HL-60/S4 treated with retinoic acid at 250 ng/mL for 4 days and 3 days (cell line): ENCODE results near the gene CDH4.

Experiments used
- in situ Hi-C: fragments of 300-500 bp; cut with MboI; formaldehyde crosslinking; loops from 2 replicates; pipeline ENCODE4 v1.7.0; 2022; ENCODE audit warnings: low sequenced_read_pairs

Gene CDH4

GRCh38 chr20:61251529-61252393 is at the start of gene CDH4:
CDH4 (plus strand) TSS chr20:61252261.
- in situ Hi-C loops, result loop anchor here (25.0 kb wide), 1 partner anchor 1289 kb away; the partner anchor contains the start of gene CDH26

- in situ Hi-C loops, result no loop called here
Observed at GRCh38 chr20:61203320-61203719, 48.7 kb upstream of the CDH4 start.

- in situ Hi-C loops, result no loop called here
Observed at GRCh38 chr20:61204206-61204605, 47.9 kb upstream of the CDH4 start.

GRCh38 chr20:61205769-61206168 is 46.3 kb upstream of the CDH4 start:
- in situ Hi-C loops, result no loop called here

GRCh38 chr20:61210862-61211261 is 41.2 kb upstream of the CDH4 start:
- in situ Hi-C loops, result no loop called here

- in situ Hi-C loops, result no loop called here
Observed at GRCh38 chr20:61217848-61218247, 34.2 kb upstream of the CDH4 start.

GRCh38 chr20:61219021-61219431 is 33.0 kb upstream of the CDH4 start:
- in situ Hi-C loops, result no loop called here

GRCh38 chr20:61220131-61220530 is 31.9 kb upstream of the CDH4 start:
- in situ Hi-C loops, result no loop called here

GRCh38 chr20:61220626-61221325 is 31.3 kb upstream of the CDH4 start:
- in situ Hi-C loops, result no loop called here

GRCh38 chr20:61222699-61223098 is 29.4 kb upstream of the CDH4 start:
- in situ Hi-C loops, result no loop called here

- in situ Hi-C loops, result no loop called here
Observed at GRCh38 chr20:61223121-61223520, 28.9 kb upstream of the CDH4 start.

- in situ Hi-C loops, result no loop called here
Observed at GRCh38 chr20:61230166-61230565, 21.9 kb upstream of the CDH4 start.

GRCh38 chr20:61233590-61233989 is 18.5 kb upstream of the CDH4 start:
- in situ Hi-C loops, result no loop called here

GRCh38 chr20:61234224-61234890 is 17.7 kb upstream of the CDH4 start:
- in situ Hi-C loops, result no loop called here

- in situ Hi-C loops, result no loop called here
Observed at GRCh38 chr20:61236713-61237112, 15.3 kb upstream of the CDH4 start.

- in situ Hi-C loops, result no loop called here
Observed at GRCh38 chr20:61238813-61239212, 13.2 kb upstream of the CDH4 start.

- in situ Hi-C loops, result no loop called here
Observed at GRCh38 chr20:61240814-61241213, 11.2 kb upstream of the CDH4 start.

- in situ Hi-C loops, result no loop called here
Observed at GRCh38 chr20:61244213-61244612, 7.8 kb upstream of the CDH4 start.

GRCh38 chr20:61246269-61246668 is 5.8 kb upstream of the CDH4 start:
- in situ Hi-C loops, result no loop called here

GRCh38 chr20:61249626-61250025 is 2.4 kb upstream of the CDH4 start:
- in situ Hi-C loops, result loop anchor here (25.0 kb wide), 1 partner anchor 1287 kb away; the partner anchor contains the start of gene CDH26

- in situ Hi-C loops, result loop anchor here (25.0 kb wide), 1 partner anchor 1290 kb away; the partner anchor contains the start of gene CDH26
Observed at GRCh38 chr20:61252601-61253263, 671 bp downstream of the CDH4 start.
